ENCODE measurements around the gene WWC1. TPM values are rescaled to one million over a fixed set of nuclear protein-coding genes. Genes with fewer than 3 reads are reported as not detected.

WWC1 gene
- total and polyA plus RNA-seq, 10 of the 15 experiments (the other 5 are each of a cell fraction or from before 2014, with no cell fraction given) = 0.50 to 7.8 (median 2.5) TPM

- TF ChIP-seq E2F8 (IDR thresholded peaks at IDR 0.05; ENCODE audit: low read depth, partially characterized antibody) (no peak), ZNF207 (IDR thresholded peaks at IDR 0.05; ENCODE audit: borderline replicate concordance) (no peak), RELA (IDR thresholded peaks at IDR 0.05; ENCODE audit: borderline replicate concordance, partially characterized antibody) (no peak), ZNF384 (IDR thresholded peaks at IDR 0.05; ENCODE audit: borderline replicate concordance, low read depth, low read length) (no peak), MXI1 (IDR thresholded peaks at IDR 0.05; ENCODE audit: low read depth, low read length) (no peak), FOXK2 (IDR thresholded peaks at IDR 0.05) (no peak)
- TF ChIP-seq, protein P1, sequence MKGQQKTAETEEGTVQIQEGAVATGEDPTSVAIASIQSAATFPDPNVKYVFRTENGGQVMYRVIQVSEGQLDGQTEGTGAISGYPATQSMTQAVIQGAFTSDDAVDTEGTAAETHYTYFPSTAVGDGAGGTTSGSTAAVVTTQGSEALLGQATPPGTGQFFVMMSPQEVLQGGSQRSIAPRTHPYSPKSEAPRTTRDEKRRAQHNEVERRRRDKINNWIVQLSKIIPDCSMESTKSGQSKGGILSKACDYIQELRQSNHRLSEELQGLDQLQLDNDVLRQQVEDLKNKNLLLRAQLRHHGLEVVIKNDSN (IDR thresholded peaks at IDR 0.05; ENCODE audit: borderline replicate concordance, extremely low read length, insufficient read depth, low read depth, low read length) = no peak
- TF ChIP-seq, protein P2, sequence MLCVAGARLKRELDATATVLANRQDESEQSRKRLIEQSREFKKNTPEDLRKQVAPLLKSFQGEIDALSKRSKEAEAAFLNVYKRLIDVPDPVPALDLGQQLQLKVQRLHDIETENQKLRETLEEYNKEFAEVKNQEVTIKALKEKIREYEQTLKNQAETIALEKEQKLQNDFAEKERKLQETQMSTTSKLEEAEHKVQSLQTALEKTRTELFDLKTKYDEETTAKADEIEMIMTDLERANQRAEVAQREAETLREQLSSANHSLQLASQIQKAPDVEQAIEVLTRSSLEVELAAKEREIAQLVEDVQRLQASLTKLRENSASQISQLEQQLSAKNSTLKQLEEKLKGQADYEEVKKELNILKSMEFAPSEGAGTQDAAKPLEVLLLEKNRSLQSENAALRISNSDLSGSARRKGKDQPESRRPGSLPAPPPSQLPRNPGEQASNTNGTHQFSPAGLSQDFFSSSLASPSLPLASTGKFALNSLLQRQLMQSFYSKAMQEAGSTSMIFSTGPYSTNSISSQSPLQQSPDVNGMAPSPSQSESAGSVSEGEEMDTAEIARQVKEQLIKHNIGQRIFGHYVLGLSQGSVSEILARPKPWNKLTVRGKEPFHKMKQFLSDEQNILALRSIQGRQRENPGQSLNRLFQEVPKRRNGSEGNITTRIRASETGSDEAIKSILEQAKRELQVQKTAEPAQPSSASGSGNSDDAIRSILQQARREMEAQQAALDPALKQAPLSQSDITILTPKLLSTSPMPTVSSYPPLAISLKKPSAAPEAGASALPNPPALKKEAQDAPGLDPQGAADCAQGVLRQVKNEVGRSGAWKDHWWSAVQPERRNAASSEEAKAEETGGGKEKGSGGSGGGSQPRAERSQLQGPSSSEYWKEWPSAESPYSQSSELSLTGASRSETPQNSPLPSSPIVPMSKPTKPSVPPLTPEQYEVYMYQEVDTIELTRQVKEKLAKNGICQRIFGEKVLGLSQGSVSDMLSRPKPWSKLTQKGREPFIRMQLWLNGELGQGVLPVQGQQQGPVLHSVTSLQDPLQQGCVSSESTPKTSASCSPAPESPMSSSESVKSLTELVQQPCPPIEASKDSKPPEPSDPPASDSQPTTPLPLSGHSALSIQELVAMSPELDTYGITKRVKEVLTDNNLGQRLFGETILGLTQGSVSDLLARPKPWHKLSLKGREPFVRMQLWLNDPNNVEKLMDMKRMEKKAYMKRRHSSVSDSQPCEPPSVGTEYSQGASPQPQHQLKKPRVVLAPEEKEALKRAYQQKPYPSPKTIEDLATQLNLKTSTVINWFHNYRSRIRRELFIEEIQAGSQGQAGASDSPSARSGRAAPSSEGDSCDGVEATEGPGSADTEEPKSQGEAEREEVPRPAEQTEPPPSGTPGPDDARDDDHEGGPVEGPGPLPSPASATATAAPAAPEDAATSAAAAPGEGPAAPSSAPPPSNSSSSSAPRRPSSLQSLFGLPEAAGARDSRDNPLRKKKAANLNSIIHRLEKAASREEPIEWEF (IDR thresholded peaks at IDR 0.05; ENCODE audit: insufficient replicate concordance, low read depth, low read length) = no peak
- TF ChIP-seq, protein P3, sequence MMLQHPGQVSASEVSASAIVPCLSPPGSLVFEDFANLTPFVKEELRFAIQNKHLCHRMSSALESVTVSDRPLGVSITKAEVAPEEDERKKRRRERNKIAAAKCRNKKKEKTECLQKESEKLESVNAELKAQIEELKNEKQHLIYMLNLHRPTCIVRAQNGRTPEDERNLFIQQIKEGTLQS (IDR thresholded peaks at IDR 0.05; ENCODE audit: borderline replicate concordance, extremely low read depth, low read depth, low read length) = no peak
These were observed 28.3 kb downstream of the WWC1 start (continued) for GRCh38 chr5:168319774-168320173.
